Astrocyte (in vitro differentiated cells and primary cell): ENCODE results near the gene FLVCR1. TPM values are rescaled to one million over a fixed set of nuclear protein-coding genes. Genes with fewer than 3 reads are reported as not detected.

Experiments
- DNase-seq: peaks from one replicate; pipeline ENCODE4 v3.0.0-alpha.2; 2010; ENCODE audit warnings: low read depth
- FAIRE-seq: peaks from 2 replicates; lab custom pipeline; 2011; peaks lifted over from hg19 to GRCh38; lab: Jason Lieb, UNC
- H2AFZ ChIP-seq: 2 replicates; pipeline ENCODE4 v1.6.0; 2012; ENCODE audit warnings: low read depth, low read length, inconsistent platforms
- H3K27ac ChIP-seq: 2 replicates; pipeline ENCODE4 v1.5.1; 2011; ENCODE audit warnings: low read depth, low read length, inconsistent platforms
- H3K27me3 ChIP-seq: 2 replicates; pipeline ENCODE4 v1.6.0; 2011; ENCODE audit warnings: low read length, inconsistent platforms; ENCODE audit not compliant: insufficient read depth
- H3K36me3 ChIP-seq: 2 replicates; pipeline ENCODE4 v1.5.1; 2011; ENCODE audit warnings: low read length, inconsistent platforms; ENCODE audit not compliant: insufficient read depth
- H3K4me1 ChIP-seq: 2 replicates; pipeline ENCODE4 v1.5.1; 2011; ENCODE audit warnings: low read length, inconsistent platforms; ENCODE audit not compliant: insufficient read depth
- H3K4me2 ChIP-seq: 2 replicates; pipeline ENCODE4 v1.6.0; 2012; ENCODE audit warnings: low read length, inconsistent platforms
- H3K4me3 ChIP-seq: 2 replicates; pipeline ENCODE4 v1.5.1; 2011; ENCODE audit warnings: low read depth, mild to moderate bottlenecking, low read length, inconsistent platforms; ENCODE audit not compliant: insufficient read depth
- H3K79me2 ChIP-seq: 2 replicates; pipeline ENCODE4 v1.6.0; 2012; ENCODE audit warnings: mild to moderate bottlenecking, low read length, inconsistent platforms; ENCODE audit not compliant: insufficient read depth
- H3K9ac ChIP-seq: 2 replicates; pipeline ENCODE4 v1.6.0; 2012; ENCODE audit warnings: mild to moderate bottlenecking, low read length, inconsistent platforms
- H3K9me3 ChIP-seq: 2 replicates; pipeline ENCODE4 v1.5.1; 2012; ENCODE audit warnings: low read depth, mild to moderate bottlenecking, low read length, inconsistent platforms; ENCODE audit not compliant: insufficient read depth
- H4K20me1 ChIP-seq: 2 replicates; pipeline ENCODE4 v1.6.0; 2012; ENCODE audit warnings: low read length, inconsistent platforms; ENCODE audit not compliant: insufficient read depth
- H3K27ac Mint-ChIP-seq: one replicate; pipeline ENCODE4 v1.8.0; 2021; ENCODE audit warnings: mild to moderate bottlenecking, mixed read lengths; ENCODE audit not compliant: unreplicated experiment
- H3K27me3 Mint-ChIP-seq: one replicate; pipeline ENCODE4 v1.8.0; 2021; ENCODE audit warnings: low read depth, mixed read lengths; ENCODE audit not compliant: unreplicated experiment
- H3K36me3 Mint-ChIP-seq: one replicate; pipeline ENCODE4 v1.8.0; 2021; ENCODE audit warnings: low read depth, mixed read lengths; ENCODE audit not compliant: unreplicated experiment
- H3K4me1 Mint-ChIP-seq: one replicate; pipeline ENCODE4 v1.8.0; 2021; ENCODE audit warnings: low read depth, mixed read lengths; ENCODE audit not compliant: unreplicated experiment
- H3K4me3 Mint-ChIP-seq: one replicate; pipeline ENCODE4 v1.8.0; 2021; ENCODE audit warnings: mild to moderate bottlenecking, moderate library complexity, mixed read lengths; ENCODE audit not compliant: unreplicated experiment
- H3K9me3 Mint-ChIP-seq: one replicate; pipeline ENCODE4 v1.8.0; 2021; ENCODE audit warnings: mild to moderate bottlenecking, mixed read lengths; ENCODE audit not compliant: unreplicated experiment
- CTCF ChIP-seq: IDR thresholded peaks from 2 replicates; pipeline ENCODE4 v1.5.1; 2011; ENCODE audit warnings: low read depth, mild to moderate bottlenecking, inconsistent platforms, low read length, moderate library complexity; ENCODE audit not compliant: insufficient read depth
- EZH2 ChIP-seq: IDR thresholded peaks from 2 replicates; pipeline ENCODE4 v1.6.1; 2012; ENCODE audit warnings: mild to moderate bottlenecking, low read length, inconsistent platforms; ENCODE audit not compliant: insufficient read depth
- total RNA-seq: library from RNA; stranded (reverse); gene quantifications from 2 replicates; pipeline ENCODE4 v1.2.1, GENCODE V29; 2021

FLVCR1 gene
- total RNA-seq, 1 donor from 2014 or later: 8.1 TPM

- no peak for FAIRE-seq
These were observed 9.1 kb downstream of the FLVCR1 start for GRCh38 chr1:212867192-212867591.

GRCh38 chr1:212871976-212872375 is 13.9 kb downstream of the FLVCR1 start:
- no peaks in the 10 kb centered on the region for H3K4me1 ChIP-seq
- H3K27ac ChIP-seq: no peak overlapping the region
- TF ChIP-seq CTCF (no peak), EZH2 (no peak)
- DNase-seq (no peak), FAIRE-seq (no peak)
- Mint-ChIP-seq H3K4me1 (no peaks in the 10 kb centered on the region), H3K27ac (no peak overlapping the region), H3K9me3 (no peaks in the 10 kb centered on the region), H3K27me3 (no peaks in the 10 kb centered on the region), H3K36me3 (peaks cover 6% of the 10 kb centered on the region), H3K4me3 (no peak overlapping the region)
- no peak overlapping the region for H3K9ac ChIP-seq
- peaks cover 27% of the 10 kb centered on the region for H3K36me3 ChIP-seq
- H3K79me2 ChIP-seq: no peaks in the 10 kb centered on the region
- no peak overlapping the region for H2AFZ ChIP-seq
- H3K9me3 ChIP-seq: no peaks in the 10 kb centered on the region
- no peaks in the 10 kb centered on the region for H4K20me1 ChIP-seq
- H3K4me3 ChIP-seq: no peak overlapping the region
- H3K4me2 ChIP-seq: no peak overlapping the region
- no peaks in the 10 kb centered on the region for H3K27me3 ChIP-seq

More at GRCh38 chr1:212867192-212867591, 9.1 kb downstream of the FLVCR1 start:
- Mint-ChIP-seq H3K4me1 (no peaks in the 10 kb centered on the region), H3K4me3 (no peak overlapping the region), H3K9me3 (no peaks in the 10 kb centered on the region), H3K36me3 (peaks cover 2% of the 10 kb centered on the region), H3K27ac (no peak overlapping the region), H3K27me3 (no peaks in the 10 kb centered on the region)
- H3K9ac ChIP-seq: no peak overlapping the region
- H3K79me2 ChIP-seq: peaks cover 24% of the 10 kb centered on the region
- H3K36me3 ChIP-seq: peaks cover 14% of the 10 kb centered on the region
- no peaks in the 10 kb centered on the region for H3K27me3 ChIP-seq
- H3K4me3 ChIP-seq: no peak overlapping the region
- H2AFZ ChIP-seq: no peak overlapping the region
- H3K27ac ChIP-seq: no peak overlapping the region
- no peak for TF ChIP-seq EZH2
- H3K4me2 ChIP-seq: no peak overlapping the region
- H3K4me1 ChIP-seq: no peaks in the 10 kb centered on the region
- no peak for DNase-seq
- no peaks in the 10 kb centered on the region for H3K9me3 ChIP-seq
- H4K20me1 ChIP-seq: peaks cover 9% of the 10 kb centered on the region

GRCh38 chr1:212873518-212873917 is 15.4 kb downstream of the FLVCR1 start:
- Histone ChIP-seq H3K27ac (no peak overlapping the region), H3K4me2 (no peak overlapping the region), H3K9ac (no peak overlapping the region), H2AFZ (no peak overlapping the region), H3K79me2 (no peaks in the 10 kb centered on the region), H3K36me3 (peaks cover 28% of the 10 kb centered on the region), H3K4me1 (no peaks in the 10 kb centered on the region), H4K20me1 (no peaks in the 10 kb centered on the region), H3K27me3 (no peaks in the 10 kb centered on the region), H3K4me3 (no peak overlapping the region), H3K9me3 (no peaks in the 10 kb centered on the region)
- Mint-ChIP-seq H3K4me3 (no peak overlapping the region), H3K9me3 (no peaks in the 10 kb centered on the region), H3K27ac (no peak overlapping the region), H3K36me3 (peaks cover 6% of the 10 kb centered on the region), H3K27me3 (no peaks in the 10 kb centered on the region), H3K4me1 (no peaks in the 10 kb centered on the region)
- DNase-seq: no peak
- FAIRE-seq: no peak
- TF ChIP-seq EZH2 (no peak), CTCF (no peak)
